HEK293 (cell line): ENCODE measurements around the gene CLPTM1.
A peak's percentile ranks its signal among the peaks of the same experiment; 100 is the strongest.

Experiments used
- IKZF3 ChIP-seq: fragments of 450-650 bp; IDR thresholded peaks from 2 replicates; pipeline ENCODE4 v1.5.0; 2018; ENCODE audit warnings: missing biosample characterization, mild to moderate bottlenecking, missing genetic modification characterization, moderate library complexity
- KLF9 ChIP-seq: fragments of 450-650 bp; formaldehyde crosslinking; IDR thresholded peaks from 2 replicates; pipeline ENCODE4 v1.5.1; 2016; ENCODE audit warnings: missing biosample characterization, missing genetic modification characterization, low read depth
- OSR2 ChIP-seq: fragments of 450-650 bp; formaldehyde crosslinking; IDR thresholded peaks from 2 replicates; pipeline ENCODE4 v1.5.1; 2016; ENCODE audit warnings: missing biosample characterization, missing genetic modification characterization
- SALL2 ChIP-seq: fragments of 450-650 bp; formaldehyde crosslinking; IDR thresholded peaks from 2 replicates; pipeline ENCODE4 v1.5.0; 2017; ENCODE audit warnings: missing biosample characterization, mild to moderate bottlenecking, missing genetic modification characterization, borderline replicate concordance
- YY1 ChIP-seq: fragments of 450-650 bp; formaldehyde crosslinking; IDR thresholded peaks from 2 replicates; pipeline ENCODE4 v1.5.1; 2018; ENCODE audit warnings: missing biosample characterization, missing genetic modification characterization
- ZFP37 ChIP-seq: fragments of 450-650 bp; formaldehyde crosslinking; IDR thresholded peaks from 2 replicates; pipeline ENCODE4 v1.5.1; 2016; ENCODE audit warnings: missing biosample characterization, missing genetic modification characterization
- ZNF10 ChIP-seq: fragments of 450-650 bp; formaldehyde crosslinking; IDR thresholded peaks from 2 replicates; pipeline ENCODE4 v1.5.1; 2017; ENCODE audit warnings: missing biosample characterization, missing genetic modification characterization
- ZNF23 ChIP-seq: fragments of 450-650 bp; formaldehyde crosslinking; IDR thresholded peaks from 2 replicates; pipeline ENCODE4 v1.5.1; 2016; ENCODE audit warnings: missing biosample characterization, missing genetic modification characterization, borderline replicate concordance
- ZNF423 ChIP-seq: fragments of 450-650 bp; formaldehyde crosslinking; IDR thresholded peaks from 2 replicates; pipeline ENCODE4 v1.5.1; 2016; ENCODE audit warnings: missing biosample characterization, missing genetic modification characterization
- ZNF660 ChIP-seq: fragments of 450-650 bp; IDR thresholded peaks from 2 replicates; pipeline ENCODE4 v1.5.1; 2018; ENCODE audit warnings: missing biosample characterization, mild to moderate bottlenecking, missing genetic modification characterization
- ZSCAN30 ChIP-seq: fragments of 450-650 bp; IDR thresholded peaks from 2 replicates; pipeline ENCODE4 v1.5.1; 2018; ENCODE audit warnings: missing biosample characterization, mild to moderate bottlenecking, missing genetic modification characterization, moderate library complexity
- TF ChIP-seq, protein P1 (sequence below): fragments of 450-650 bp; formaldehyde crosslinking; IDR thresholded peaks from 2 replicates; pipeline ENCODE4; 2016; ENCODE audit warnings: missing biosample characterization, missing genetic modification characterization
- TF ChIP-seq, protein P2 (sequence below): fragments of 450-650 bp; formaldehyde crosslinking; IDR thresholded peaks from 2 replicates; pipeline ENCODE4 v1.5.1; 2016; ENCODE audit warnings: missing biosample characterization, missing genetic modification characterization
- TF ChIP-seq, protein P3 (sequence below): fragments of 450-650 bp; formaldehyde crosslinking; IDR thresholded peaks from 2 replicates; pipeline ENCODE4 v1.5.1; 2016; ENCODE audit warnings: missing biosample characterization, missing genetic modification characterization
- TF ChIP-seq, protein P4 (sequence below): fragments of 450-650 bp; formaldehyde crosslinking; IDR thresholded peaks from 2 replicates; pipeline ENCODE4 v1.5.1; 2016; ENCODE audit warnings: missing biosample characterization, missing genetic modification characterization
- TF ChIP-seq, protein P5 (sequence below): fragments of 450-650 bp; formaldehyde crosslinking; IDR thresholded peaks from 2 replicates; pipeline ENCODE4 v1.5.1; 2017; ENCODE audit warnings: missing biosample characterization, missing genetic modification characterization
- TF ChIP-seq, protein P6 (sequence below): fragments of 450-650 bp; formaldehyde crosslinking; IDR thresholded peaks from 2 replicates; pipeline ENCODE4 v1.5.1; 2017; ENCODE audit warnings: missing biosample characterization, mild to moderate bottlenecking, missing genetic modification characterization, moderate library complexity
- TF ChIP-seq, protein P7 (sequence below): fragments of 450-650 bp; formaldehyde crosslinking; IDR thresholded peaks from 2 replicates; pipeline ENCODE4 v1.5.1; 2016; ENCODE audit warnings: missing biosample characterization, missing genetic modification characterization

The CLPTM1 gene

DNA sequence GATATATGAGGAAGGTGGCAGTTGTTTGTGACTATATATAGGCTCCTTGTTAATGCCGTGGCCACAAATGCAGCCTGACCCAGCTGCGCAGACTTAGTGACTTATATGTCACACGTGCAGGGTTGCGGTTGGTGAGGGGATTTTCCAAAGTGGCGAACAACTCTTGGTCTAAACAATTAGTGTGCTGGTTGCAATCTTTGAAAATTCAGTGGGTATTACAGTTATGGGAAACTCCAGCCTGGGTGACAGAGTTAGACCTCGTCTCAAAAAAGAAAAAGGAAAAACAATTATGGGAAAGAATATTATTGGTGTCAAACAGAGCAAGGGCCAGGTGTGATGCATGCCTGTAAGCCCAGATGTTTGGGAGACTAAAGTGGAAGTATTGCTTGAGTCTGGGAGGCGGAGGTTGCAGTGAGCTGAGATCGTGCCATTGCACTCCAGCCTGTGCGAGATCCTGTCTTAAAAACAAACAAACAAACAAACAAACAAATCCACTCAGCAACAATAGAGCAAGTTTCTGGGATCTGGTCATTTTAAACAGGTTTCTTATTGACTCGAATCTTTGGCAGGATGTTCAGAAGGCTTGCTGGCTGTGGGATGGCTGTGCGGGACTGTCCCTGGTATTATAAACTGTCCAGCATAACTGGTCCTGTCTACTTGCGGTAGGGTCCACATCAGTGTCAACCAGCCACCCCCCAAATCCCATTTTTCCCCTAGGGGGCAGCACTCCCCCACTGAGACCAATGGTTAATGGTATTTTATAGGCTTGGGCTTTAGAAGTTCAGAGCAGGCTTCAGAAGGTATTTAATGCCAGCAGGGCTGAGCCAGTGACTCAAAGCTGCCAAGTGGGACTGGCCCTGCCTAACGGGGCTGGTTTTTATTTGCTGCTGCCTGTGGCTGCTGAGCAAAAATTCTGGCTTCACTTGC lies 61.5 kb downstream of the CLPTM1 start (continued):
- TF ChIP-seq ZNF660 (peak; percentile 85; the same call in 1 of the 2 replicates), YY1 (tag by site-specific recombination) (no peak), ZNF10 (tag by site-specific recombination) (no peak), ZFP37 (no peak), SALL2 (tag by site-specific recombination) (no peak), OSR2 (tag by site-specific recombination) (no peak), ZNF23 (no peak), ZNF423 (no peak), ZSCAN30 (tag by site-specific recombination) (0 out of 2 replicates have a peak, but pooled peaks have one; percentile 36), KLF9 (tag by site-specific recombination) (no peak), IKZF3 (tag by site-specific recombination) (no peak)
- TF ChIP-seq, protein P1, sequence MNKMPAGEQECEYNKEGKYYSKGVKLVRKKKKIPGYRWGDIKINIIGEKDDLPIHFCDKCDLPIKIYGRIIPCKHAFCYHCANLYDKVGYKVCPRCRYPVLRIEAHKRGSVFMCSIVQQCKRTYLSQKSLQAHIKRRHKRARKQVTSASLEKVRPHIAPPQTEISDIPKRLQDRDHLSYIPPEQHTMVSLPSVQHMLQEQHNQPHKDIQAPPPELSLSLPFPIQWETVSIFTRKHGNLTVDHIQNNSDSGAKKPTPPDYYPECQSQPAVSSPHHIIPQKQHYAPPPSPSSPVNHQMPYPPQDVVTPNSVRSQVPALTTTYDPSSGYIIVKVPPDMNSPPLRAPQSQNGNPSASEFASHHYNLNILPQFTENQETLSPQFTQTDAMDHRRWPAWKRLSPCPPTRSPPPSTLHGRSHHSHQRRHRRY: no peak
- TF ChIP-seq, protein P2, sequence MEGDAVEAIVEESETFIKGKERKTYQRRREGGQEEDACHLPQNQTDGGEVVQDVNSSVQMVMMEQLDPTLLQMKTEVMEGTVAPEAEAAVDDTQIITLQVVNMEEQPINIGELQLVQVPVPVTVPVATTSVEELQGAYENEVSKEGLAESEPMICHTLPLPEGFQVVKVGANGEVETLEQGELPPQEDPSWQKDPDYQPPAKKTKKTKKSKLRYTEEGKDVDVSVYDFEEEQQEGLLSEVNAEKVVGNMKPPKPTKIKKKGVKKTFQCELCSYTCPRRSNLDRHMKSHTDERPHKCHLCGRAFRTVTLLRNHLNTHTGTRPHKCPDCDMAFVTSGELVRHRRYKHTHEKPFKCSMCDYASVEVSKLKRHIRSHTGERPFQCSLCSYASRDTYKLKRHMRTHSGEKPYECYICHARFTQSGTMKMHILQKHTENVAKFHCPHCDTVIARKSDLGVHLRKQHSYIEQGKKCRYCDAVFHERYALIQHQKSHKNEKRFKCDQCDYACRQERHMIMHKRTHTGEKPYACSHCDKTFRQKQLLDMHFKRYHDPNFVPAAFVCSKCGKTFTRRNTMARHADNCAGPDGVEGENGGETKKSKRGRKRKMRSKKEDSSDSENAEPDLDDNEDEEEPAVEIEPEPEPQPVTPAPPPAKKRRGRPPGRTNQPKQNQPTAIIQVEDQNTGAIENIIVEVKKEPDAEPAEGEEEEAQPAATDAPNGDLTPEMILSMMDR: peak; percentile 62
- TF ChIP-seq, protein P3, sequence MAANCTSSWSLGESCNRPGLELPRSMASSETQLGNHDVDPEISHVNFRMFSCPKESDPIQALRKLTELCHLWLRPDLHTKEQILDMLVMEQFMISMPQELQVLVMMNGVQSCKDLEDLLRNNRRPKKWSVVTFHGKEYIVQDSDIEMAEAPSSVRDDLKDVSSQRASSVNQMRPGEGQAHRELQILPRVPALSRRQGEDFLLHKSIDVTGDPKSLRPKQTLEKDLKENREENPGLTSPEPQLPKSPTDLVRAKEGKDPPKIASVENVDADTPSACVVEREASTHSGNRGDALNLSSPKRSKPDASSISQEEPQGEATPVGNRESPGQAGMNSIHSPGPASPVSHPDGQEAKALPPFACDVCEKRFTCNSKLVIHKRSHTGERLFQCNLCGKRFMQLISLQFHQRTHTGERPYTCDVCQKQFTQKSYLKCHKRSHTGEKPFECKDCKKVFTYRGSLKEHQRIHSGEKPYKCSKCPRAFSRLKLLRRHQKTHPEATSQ (tag by site-specific recombination): no peak
- TF ChIP-seq, protein P4, sequence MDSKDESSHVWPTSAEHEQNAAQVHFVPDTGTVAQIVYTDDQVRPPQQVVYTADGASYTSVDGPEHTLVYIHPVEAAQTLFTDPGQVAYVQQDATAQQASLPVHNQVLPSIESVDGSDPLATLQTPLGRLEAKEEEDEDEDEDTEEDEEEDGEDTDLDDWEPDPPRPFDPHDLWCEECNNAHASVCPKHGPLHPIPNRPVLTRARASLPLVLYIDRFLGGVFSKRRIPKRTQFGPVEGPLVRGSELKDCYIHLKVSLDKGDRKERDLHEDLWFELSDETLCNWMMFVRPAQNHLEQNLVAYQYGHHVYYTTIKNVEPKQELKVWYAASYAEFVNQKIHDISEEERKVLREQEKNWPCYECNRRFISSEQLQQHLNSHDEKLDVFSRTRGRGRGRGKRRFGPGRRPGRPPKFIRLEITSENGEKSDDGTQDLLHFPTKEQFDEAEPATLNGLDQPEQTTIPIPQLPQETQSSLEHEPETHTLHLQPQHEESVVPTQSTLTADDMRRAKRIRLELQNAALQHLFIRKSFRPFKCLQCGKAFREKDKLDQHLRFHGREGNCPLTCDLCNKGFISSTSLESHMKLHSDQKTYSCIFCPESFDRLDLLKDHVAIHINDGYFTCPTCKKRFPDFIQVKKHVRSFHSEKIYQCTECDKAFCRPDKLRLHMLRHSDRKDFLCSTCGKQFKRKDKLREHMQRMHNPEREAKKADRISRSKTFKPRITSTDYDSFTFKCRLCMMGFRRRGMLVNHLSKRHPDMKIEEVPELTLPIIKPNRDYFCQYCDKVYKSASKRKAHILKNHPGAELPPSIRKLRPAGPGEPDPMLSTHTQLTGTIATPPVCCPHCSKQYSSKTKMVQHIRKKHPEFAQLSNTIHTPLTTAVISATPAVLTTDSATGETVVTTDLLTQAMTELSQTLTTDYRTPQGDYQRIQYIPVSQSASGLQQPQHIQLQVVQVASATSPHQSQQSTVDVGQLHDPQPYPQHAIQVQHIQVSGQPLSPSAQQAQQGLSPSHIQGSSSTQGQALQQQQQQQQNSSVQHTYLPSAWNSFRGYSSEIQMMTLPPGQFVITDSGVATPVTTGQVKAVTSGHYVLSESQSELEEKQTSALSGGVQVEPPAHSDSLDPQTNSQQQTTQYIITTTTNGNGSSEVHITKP (tag by site-specific recombination): 0 out of 2 replicates have a peak, but pooled peaks have one; percentile 25
- TF ChIP-seq, protein P5, sequence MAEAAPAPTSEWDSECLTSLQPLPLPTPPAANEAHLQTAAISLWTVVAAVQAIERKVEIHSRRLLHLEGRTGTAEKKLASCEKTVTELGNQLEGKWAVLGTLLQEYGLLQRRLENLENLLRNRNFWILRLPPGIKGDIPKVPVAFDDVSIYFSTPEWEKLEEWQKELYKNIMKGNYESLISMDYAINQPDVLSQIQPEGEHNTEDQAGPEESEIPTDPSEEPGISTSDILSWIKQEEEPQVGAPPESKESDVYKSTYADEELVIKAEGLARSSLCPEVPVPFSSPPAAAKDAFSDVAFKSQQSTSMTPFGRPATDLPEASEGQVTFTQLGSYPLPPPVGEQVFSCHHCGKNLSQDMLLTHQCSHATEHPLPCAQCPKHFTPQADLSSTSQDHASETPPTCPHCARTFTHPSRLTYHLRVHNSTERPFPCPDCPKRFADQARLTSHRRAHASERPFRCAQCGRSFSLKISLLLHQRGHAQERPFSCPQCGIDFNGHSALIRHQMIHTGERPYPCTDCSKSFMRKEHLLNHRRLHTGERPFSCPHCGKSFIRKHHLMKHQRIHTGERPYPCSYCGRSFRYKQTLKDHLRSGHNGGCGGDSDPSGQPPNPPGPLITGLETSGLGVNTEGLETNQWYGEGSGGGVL (tag by site-specific recombination): no peak
- TF ChIP-seq, protein P6, sequence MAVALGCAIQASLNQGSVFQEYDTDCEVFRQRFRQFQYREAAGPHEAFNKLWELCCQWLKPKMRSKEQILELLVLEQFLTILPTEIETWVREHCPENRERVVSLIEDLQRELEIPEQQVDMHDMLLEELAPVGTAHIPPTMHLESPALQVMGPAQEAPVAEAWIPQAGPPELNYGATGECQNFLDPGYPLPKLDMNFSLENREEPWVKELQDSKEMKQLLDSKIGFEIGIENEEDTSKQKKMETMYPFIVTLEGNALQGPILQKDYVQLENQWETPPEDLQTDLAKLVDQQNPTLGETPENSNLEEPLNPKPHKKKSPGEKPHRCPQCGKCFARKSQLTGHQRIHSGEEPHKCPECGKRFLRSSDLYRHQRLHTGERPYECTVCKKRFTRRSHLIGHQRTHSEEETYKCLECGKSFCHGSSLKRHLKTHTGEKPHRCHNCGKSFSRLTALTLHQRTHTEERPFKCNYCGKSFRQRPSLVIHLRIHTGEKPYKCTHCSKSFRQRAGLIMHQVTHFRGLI (tag by site-specific recombination): peak; percentile 60; the same call in 1 of the 2 replicates
- TF ChIP-seq, protein P7, sequence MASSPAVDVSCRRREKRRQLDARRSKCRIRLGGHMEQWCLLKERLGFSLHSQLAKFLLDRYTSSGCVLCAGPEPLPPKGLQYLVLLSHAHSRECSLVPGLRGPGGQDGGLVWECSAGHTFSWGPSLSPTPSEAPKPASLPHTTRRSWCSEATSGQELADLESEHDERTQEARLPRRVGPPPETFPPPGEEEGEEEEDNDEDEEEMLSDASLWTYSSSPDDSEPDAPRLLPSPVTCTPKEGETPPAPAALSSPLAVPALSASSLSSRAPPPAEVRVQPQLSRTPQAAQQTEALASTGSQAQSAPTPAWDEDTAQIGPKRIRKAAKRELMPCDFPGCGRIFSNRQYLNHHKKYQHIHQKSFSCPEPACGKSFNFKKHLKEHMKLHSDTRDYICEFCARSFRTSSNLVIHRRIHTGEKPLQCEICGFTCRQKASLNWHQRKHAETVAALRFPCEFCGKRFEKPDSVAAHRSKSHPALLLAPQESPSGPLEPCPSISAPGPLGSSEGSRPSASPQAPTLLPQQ (tag by site-specific recombination): peak; percentile 82
